ENCODE results near the gene SYNGR3.
"Not testable (repeated sequence)": the region's sequence is repeated elsewhere in the genome, so short reads cannot be mapped to it uniquely, and the experiment has no call there.

SYNGR3 gene

DNA sequence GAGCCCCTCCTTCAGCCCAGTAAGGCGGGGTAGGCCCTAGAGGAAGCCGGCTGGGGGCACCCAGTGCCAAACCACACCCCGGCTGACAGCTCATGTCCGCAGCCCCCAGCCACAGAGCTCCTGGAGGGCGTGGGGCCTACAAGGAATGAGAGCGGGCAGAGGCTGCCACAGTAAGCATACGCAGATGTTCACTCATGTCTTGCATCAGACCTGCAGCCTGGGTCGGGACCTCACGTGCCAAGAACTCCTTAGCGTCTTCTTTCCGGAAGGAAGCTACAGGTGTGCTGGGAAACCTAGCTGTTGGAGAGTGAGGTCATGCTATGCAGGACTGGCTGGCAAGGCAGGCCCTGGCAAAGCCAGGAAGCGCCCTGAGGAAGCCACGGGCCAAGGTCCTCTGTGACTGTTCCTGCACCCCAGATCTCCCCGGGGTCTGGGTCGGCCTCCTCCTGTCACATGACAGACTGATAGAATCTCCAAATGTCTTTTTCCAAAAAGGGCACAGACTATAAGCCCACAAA, 18.3 kb downstream of the SYNGR3 start:
- no peak for DNase-seq (ENCODE audit: low spot score)

DNA sequence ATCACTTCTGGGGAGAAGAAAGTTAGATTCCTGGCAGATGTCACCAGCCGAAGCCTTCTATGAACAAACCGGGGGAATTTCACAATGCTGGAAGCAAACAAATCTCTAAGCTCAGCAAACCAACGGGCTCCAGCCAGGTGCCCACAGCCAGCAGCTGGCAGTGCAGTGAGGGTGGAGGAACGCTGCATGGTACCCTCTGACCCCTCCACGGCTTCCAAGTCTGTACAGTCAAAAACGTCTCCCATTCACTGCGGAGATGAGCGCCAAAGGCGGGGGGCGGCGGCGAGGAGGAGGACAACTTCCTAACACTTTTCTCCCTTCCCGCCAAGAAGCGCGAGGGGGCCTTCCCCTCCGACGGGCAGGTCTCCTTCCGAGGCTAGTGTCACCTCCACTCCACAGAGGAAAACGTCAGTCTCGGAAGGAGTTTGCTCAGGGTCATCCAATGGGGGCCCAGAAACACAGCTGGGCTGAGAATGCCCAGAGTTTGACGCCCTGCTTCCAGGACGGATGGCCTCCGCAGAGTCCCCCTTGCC, 18.9 kb downstream of the SYNGR3 start:
- DNase-seq (ENCODE audit: low spot score), result no peak

DNA sequence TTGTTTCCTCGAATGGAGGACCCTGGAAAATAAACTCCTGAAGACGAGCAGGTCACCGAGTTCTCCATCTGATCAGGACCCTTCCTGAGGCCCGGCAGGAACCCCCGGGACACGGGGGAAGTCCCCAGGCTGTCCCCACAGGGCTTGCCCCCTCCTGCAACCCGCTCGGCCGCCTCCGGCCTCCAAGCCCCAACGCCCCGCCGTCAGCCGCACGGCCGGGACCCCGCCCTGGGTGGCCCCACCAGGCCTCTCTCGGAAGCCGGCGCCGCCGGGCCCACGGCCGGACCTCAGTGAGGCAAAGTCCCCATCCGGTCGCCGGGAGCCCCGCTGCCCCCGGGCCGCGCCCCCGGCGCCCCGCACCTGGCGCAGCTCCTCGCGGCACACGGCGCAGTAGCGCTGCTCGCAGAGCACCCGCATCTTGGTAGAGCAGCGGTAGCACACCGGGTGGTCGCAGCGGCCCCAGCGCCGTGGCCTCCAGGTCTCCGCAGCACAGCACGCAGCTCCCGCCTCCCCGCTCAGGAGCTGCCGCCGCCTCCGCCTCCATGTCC, 19.5 kb downstream of the SYNGR3 start:
- DNase-seq (ENCODE audit: low spot score), result no peak

DNA sequence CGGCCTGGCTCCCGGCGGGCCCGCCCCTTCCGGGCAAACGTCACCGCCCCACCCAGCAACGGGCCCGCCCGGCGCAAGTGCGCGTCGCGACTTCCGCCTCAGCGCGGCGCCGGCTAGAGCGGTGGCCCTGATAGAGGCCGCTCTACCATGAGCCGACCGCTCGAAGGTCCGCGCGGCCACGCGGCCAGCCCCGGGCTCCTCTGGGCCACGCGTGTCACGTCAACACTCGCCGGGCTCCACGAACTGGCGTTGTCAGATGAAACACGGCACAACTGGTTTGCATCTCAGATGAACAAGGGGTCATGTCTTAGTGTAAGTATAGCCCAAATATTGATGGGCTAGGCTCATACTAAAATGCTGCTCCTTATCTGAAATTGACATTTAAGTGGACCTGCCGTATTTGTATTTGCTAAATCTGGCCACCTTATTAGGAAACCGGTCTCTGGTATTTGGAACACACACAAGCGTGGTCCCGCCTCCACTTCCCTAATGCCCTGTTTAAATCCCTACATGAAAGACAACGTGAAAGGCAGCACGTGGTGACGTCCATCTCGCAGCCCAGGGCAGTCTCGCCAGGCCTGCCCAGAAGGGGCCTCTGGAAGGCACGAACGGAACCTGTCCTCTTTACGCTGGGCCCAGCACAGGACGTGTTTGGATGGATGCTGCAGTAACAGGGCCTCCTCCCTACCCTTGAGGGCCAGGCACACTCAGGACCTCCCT, 20.2 kb downstream of the SYNGR3 start, which contains the start of gene ZNF598:
Gene ZNF598, minus strand, starts transcription at position 31 of the 720 bp plus-strand sequence.
- DNase-seq (ENCODE audit: low spot score), result peak; percentile 84

DNA sequence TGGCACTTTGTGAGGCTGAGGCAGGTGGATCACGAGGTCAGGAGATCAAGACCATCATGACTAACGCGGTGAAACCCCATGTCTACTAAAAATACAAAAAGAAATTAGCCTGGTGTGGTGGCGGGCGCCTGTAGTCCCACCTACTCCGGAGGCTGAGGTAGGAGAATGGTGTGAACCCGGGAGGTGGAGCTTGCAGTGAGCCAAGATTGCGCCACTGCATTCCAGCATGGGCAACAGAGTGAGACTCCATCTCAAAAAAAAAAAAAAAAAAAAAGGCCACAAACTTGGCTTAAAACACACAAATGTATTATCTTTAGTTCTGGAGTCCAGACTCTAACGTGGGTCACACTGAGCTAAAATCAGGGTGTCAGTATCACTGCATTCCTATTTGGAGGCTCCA, 22.0 kb downstream of the SYNGR3 start:
- not testable (repeated sequence) for DNase-seq (ENCODE audit: low spot score)

DNA sequence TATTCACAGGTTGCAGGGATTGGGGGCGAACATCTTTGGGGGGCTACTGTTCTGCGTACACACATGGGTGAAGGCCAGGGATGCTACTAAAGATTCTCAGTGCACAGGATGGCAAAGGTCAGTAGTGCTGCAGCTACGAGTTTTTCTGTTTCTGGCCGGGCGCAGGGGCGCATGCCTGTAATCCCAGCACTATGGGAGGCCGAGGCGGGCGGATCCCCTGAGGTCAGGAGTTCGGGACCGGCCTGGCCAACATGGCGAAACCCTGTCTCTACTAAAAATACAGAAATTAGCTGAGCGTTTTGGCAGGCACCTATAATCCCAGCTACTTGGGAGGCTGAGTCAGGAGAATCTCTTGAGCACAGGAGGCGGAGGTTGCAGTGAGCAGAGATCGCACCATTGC, 23.8 kb downstream of the SYNGR3 start:
- no peak for DNase-seq (ENCODE audit: low spot score)

DNA sequence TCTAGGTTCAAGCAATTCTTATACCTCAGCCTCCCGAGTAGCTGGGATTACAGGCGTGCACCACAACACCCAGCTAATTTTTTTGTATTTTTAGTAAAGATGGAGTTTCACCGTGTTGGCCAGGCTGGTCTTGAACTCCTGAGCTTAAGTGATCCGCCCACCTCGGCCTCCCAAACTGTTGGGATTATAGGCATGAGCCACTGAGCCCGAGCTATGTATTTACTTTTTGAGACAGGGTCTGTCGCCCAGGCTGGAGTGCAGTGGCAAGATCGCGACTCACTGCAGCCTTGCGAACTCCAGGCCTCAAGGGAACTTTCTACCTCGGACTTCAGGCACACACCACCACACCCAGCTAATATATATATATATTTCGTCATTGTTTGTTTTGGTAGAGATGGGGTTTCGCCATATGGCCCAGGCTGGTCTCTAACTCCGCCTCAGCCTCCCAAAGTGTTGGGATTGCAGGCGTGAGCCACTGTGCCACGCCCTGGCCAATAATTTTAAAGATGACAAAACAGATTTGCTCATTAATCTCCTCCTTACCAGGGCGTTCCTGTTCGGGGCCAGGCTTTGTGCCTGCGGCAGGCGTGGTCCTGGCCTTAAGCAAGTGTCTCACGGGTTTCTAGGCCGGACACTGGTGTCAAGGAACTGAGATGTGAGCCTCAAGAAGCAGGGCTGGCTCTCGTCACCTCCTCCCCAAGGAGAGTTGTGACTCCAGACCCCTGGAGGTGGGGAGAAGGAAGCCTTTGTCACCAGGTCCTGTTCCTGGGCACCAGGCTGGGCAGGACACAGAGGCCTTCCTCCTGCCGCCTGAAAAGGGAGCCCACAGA, 25.6 kb downstream of the SYNGR3 start:
- no peak for DNase-seq (ENCODE audit: low spot score)

DNA sequence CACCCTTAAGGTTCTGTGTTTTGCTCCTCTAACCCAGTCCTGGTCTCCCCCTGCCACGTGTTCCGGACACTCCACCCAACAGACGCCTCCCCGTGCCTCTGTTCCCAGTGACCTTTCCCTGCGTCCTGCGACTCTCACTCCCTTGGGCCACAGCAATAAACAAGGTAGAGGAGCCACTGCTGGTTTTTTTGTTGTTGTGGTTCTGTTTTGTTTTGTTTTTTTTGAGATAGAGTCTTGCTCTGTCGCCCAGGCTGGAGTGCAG, 26.1 kb downstream of the SYNGR3 start:
- no peak for DNase-seq (ENCODE audit: low spot score)

DNA sequence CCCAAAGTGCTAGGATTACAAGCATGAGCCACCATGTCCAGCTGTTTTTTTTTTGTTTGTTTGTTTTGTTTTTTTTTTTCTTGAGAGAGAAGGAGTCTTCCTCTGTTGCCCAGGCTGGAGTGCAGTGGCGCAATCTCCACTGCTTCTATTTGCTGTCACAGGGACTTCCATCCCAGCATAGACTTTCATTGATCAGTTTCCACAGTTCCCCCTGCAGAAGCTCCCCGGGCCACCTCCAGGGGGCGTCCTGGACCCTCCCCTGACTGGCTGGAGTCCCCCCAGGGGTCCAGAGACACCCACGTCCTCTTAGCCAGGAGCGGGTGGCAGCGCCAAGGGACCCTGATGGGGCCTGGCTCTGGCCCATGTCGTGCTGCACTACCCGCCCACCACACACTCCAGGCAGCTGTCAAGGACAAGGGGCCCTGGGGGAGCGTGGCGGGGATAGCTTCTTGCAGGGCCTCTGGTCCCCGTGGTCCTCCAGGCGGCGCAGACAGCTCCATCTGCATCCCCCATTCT, 26.7 kb downstream of the SYNGR3 start:
- peak; percentile 85 for DNase-seq (ENCODE audit: low spot score)

DNA sequence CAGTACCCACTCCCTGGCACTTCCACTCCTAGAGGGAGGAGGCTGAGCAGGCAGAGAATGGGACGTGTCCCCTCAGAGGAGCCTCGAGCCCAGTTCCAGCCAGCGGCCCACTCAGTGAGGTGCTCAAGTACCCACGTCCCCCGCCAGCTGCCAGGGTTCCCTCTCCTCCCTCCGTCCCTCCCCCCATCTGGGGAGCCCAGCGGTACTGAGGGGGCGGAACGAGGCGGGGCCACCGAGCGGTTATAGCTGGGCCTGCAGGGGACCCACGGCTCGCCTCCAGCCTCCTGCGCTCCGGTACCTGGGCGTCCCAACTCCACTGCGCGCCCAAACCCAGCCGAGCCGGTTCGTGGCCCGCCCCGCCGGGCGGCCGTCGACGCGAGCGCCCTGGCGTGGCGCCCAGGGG, 29.7 kb downstream of the SYNGR3 start, which contains the start of gene NPW:
Gene NPW, plus strand, starts transcription at position 268 of the 403 bp plus-strand sequence.
- no peak for DNase-seq (ENCODE audit: low spot score)

DNA sequence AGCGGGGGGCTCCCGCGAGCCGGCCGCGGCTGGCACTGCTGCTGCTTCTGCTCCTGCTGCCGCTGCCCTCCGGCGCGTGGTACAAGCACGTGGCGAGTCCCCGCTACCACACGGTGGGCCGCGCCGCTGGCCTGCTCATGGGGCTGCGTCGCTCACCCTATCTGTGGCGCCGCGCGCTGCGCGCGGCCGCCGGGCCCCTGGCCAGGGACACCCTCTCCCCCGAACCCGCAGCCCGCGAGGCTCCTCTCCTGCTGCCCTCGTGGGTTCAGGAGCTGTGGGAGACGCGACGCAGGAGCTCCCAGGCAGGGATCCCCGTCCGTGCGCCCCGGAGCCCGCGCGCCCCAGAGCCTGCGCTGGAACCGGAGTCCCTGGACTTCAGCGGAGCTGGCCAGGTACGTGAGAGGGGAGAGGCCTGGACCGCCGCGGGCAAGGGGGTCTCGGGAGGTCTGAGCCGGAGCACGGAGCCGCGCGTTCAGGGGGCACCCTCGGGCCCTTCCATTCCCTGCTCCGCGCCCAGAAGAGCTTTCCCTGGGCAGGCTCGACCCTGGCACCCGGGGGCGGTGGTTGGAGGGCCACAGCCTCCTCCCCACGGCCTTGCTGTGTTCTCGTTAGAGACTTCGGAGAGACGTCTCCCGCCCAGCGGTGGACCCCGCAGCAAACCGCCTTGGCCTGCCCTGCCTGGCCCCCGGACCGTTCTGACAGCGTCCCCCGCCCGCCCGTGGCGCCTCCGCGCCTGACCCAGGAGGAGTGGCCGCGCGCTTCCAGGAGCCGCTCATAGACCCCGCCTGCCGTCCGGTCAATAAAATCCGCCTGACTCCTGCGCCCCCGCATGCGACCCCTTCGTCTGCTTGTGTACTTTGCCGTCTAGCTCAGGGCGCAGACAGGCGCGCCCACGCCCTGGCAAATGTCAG, 30.4 kb downstream of the SYNGR3 start:
- DNase-seq (ENCODE audit: low spot score), result no peak

DNA sequence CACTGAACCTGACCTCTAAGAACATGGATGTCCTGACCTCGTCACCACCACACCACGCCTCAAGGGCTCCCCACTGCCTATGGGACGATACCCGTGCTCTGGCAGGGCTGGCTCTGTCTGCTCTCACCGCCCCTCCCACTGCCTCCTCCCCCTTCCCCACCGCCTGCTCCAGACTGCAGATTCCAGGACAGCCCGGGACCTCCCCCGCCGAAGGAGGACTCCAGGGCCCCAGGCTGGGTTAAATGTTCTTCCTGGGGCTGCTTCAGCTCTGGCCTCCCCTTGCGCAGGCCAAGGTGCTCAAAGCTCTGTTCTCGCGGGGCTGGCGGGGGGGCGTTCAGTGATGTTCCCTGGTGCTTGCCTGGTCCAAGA, 32.9 kb downstream of the SYNGR3 start:
- peak; percentile 72 for DNase-seq (ENCODE audit: low spot score)

DNA sequence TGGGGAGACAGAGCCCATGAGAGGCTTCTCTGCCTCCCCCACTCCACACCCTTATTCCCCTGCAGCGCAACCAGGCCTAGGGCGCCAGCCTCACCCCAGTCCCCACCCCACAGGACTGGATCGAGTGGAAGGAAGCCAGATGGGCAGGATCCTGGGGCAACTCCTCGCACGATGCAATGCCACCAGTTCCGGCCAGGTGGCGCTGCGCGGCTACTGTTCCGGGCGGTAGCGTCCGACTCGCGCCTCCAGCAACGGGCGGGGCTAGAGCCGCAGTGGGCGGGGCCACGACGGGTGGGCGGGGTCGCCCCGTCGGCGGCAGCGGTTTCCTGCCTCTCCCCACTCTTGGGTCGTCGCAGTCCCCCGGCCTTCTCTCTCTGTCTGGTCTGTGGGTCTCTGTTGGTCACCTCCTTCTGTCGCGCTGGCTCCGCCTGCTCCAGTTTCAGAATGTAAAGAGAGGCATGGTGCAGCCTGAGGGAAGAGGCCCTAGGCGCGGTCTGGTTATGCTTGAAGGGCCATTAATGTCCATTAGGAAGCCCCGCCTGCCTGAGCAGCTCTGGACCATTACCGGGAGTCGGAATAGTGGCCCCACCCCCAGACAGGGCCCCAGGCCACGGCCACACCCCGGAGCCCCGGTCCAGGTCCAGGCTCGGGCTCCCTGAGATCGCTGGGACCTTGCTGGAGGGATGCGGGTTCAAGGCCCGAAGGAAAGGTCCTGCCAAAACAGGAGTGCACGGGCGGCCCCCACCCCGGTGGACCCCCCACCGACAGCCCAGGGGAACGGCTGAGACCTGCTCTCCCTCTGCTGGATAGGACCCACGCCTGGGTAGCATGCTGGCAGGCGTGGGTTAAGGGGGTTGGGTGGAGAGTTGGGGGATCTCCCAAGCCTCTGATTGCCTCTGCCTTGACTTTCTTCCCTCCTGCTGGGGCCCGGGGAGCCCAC, 33.6 kb downstream of the SYNGR3 start:
- peak; percentile 92 for DNase-seq (ENCODE audit: low spot score)

DNA sequence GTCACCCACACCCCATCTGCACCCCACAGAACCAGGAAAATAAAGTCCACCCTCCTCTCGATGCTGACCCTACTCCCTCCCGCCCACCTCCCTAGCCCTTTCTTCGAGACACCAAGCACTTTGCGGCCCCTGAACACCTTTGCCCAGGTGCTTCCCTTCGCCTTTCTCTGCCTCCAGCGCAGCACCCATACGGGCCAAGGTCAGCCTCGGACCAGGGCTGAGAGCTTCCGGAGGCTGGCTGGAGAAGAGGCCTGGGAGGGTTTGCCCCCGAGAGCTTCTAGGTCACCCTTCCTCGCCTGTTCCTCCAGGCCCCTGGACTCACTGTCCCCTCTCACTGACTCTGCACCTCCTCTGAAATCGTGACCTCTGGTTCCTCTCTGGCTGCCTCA, 34.3 kb downstream of the SYNGR3 start:
- DNase-seq (ENCODE audit: low spot score), result no peak

DNA sequence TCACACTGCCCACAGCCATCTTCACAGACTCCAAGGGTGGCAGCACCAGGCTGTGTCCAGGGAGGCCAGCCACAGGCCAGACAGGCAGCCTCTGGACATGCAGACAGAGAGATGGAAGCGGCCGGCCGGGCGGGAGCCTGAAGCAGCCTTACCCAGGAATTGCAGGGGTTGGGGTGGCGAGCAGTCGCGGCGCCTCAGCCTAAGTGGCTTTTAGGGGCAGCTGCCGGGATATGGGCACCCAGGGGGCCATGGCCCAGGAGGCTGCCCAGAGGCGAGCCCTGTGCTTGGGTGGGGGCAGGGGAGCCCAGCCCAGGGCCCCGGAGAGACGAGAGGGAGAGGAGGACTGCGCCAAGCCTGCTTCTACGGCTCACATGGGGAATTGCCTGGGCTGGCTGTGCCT, 35.5 kb downstream of the SYNGR3 start:
- no peak for DNase-seq (ENCODE audit: low spot score)

DNA sequence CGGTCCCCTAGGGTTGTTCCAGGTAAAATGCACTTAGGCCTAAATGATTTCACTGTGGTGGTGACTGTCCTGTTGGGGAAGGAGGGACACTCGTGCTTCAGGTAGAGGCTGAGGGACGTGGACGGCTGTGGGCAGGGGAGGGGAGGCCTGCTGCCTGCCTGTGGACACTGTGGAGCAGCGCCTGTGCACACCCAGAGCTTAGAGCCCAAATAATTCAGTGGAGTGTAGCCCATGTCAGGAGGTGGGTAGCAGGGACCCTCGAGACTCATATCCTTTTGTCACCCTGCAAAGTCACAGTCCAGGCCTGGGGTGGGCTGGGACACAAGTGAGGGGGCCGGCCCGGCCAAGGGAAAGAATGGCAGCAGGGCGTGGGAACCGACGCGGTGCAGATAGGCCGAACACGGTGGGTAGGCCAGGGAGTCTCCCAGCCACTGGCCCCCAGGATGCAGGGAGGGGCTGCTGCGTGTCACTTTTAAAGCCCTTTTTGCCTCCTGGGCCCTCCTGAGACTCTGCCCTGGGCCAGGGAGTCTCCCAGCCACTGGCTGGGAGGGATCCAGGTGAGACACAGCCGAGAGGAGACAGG, 36.2 kb downstream of the SYNGR3 start:
- no peak for DNase-seq (ENCODE audit: low spot score)

DNA sequence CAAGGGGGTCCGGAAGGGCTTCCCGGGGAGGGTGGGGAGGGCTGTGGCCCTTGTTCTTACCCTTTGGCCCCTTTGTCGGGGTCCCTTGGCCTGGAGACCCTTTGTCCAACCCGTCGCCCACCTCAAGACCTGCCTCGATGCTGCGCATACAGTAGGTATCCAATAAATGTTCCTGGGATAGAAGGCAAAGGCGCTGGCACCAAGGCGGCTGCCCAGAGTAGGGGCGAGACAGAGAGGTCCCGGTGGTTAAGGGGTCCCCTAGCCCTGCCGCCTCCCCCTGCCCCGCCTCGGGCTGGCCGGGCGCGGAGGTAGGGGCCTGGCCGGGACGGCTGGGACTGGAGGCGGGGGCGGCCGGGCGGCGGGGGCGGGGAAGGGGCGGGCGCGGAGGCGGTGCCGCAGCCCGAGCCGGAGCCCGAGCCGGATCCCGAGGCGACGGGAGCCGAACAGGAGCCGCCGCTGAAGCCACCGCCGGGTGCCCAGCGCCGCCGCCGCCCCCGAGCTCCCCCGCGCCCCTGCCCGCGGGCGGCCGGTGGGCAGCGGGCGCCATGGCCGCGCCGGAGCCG, 36.8 kb downstream of the SYNGR3 start, which contains the start of gene NHERF2:
Gene NHERF2, plus strand, starts transcription at position 442 of the 563 bp plus-strand sequence. Its CDS starts 104 bp downstream, at position 546.
- no peak for DNase-seq (ENCODE audit: low spot score)

DNA sequence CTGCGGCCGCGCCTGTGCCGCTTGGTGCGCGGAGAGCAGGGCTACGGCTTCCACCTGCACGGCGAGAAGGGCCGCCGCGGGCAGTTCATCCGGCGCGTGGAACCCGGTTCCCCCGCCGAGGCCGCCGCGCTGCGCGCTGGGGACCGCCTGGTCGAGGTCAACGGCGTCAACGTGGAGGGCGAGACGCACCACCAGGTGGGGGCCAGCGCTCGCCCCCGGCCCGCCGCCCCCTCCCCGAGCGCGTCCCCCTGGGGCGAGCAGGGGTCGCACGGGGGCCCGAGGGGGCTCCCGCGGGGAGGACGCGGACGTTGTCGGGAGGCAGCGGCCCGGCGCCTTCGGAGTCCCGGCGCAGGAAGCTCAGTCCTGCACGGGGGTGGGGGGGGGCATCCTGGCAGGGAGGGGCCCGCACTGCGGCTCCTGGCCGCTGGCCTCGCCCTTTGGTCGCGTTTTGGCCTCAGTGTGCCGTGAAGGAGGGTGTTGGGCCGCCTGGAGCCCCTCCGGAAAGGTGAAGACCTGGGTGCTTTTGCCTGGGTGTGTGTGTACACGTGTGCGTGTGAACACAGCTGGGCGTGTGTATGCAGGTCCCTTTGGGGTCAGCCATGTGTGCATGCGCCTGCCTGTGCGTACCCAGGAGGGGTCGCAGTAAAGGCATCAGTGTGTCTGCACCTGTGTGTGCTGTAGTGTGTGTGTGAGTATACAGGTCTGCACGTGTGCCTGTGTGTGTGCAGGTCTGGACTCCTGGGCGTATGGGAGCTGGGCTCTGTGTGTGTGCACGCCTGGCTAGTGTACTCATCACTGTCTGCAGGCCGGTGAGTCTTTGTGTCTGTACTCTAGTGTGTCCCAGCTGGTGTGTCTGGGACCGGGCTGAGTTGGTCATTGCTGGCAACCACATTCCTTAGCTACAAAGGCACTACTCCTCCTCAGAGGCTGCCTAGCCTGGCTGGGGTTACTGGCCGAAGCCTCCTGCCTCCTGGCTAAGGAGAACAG, 37.5 kb downstream of the SYNGR3 start:
- peak; percentile 55 for DNase-seq (ENCODE audit: low spot score)
